NCI-H2107 treated with DMSO at 0.1 percent for 48 hours (cell line): Measurements from ENCODE around the gene ROPN1L.

Experiments
- DNase-seq: peaks from one replicate; lab custom pipeline; 2025; ENCODE audit not compliant: unreplicated experiment; lab: John Stamatoyannopoulos, UW

The ROPN1L gene

DNA sequence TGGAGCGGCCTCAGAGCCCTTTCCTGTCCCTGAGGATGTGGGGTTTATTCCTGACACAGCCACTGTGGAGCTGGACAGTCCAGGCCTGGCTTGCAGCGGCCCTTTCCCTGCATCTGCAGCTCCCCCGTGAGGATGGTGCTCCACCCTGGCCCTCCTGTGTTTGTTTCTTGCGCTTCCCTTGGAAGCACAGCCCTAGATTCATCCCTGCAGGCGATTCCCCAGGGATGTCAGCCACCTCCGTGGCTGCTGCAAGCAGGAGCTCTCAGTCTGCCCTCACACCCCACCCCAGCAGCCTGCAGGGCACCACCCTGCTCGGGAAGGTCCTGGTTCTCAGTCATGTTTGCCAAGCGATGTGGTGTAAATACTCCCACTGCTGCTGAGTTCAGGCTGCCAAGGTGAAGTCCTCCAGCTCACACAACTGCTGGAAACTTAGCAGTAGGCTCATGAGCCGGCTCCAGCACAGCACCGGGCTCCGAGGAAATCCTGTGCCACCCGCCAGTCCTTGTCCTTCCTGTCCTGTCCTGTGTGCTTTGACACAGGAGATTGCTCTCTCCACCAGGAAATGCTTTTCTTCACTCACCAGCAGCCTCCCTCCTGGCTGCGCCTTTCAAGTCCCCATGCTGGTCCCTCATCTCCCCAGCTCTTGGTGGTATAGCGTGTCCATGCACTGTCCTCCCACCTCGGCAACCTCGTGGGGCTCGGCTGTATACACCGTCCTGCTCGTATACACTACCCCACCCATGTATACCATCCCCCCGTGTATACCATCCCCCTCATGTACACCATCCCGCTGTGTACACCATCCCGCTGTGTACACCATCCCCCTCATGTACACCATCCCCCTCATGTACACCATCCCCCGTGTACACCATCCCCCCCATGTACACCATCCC lies 16.2 kb downstream of the ROPN1L start:
- DNase-seq, result no peak

DNA sequence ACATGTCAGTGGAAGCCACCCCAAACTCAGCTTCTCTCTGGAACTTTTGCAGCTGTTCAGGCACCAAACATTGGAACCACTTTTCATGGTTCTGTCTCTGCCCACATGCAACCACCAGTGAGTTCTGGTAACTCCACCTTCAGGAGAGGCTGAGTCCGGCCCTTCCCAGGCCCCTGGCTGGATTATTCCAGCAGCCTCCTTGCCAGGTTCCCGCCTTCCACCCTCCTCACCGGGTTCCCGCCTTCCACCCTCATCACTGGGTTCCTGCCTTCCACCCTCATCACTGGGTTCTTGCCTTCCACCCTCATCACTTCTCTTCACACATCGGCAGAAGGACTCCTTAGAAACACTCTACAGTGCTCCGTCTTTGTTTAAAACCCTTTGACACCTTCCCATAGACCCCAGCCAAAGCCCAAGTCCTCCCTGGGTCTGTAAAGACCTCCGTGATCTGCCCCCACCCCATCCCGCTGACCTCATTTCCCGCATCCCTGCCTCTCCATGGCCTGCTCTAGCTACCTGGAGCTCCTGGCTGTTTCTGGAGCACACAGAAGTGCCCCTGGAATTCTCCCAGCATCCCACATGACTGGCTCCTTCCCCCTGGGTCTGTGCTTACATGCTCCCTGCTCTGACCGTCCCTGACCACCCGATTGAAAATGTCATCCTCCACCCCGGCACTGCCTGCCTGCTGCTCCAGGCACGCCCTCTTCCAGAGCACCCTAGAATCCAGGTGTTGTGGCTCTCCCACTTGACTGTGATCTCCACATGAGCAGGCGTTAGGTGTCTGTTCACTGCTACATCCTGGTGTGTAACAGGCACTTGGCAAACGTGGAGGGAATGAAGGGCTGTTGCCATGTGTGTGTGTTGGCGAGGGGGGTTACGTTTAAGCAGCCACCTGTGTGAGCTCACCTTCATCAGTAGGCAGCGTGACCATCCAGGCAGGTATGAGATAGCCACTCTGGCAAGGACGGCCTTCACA lies 17.7 kb downstream of the ROPN1L start:
- no peak for DNase-seq

DNA sequence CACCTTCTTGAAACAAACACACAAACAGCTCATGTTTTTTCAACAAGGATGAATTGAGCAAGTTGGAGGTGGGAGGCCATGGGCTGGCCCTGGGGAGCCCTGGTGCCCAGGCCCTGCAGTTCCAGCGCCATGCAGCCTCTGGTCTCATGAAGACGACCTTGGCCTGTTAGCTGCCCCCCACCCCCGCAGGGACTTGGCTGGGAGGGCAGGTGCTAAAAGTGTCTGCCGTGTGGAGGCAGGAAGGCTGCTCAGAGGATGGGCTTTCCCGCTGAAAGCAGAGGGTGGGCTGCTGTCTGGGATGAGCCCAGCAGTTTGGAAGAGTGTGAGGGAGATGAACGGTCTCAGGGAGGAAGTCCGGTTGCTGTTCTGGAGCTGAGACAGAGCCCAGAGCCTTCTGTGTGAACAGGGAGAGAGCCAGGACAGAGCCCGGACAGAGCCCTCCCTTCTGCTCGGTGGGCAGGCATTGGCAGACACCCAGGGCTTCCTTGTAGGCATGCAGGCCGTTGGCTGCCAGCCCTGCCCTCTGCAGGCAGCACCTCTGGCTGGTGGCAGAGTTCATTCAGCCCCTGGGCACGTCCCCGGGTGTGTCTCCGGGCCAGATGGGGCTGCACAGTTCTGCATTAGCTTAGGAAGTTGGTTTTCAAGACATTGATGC lies 18.7 kb downstream of the ROPN1L start:
- no peak for DNase-seq

DNA sequence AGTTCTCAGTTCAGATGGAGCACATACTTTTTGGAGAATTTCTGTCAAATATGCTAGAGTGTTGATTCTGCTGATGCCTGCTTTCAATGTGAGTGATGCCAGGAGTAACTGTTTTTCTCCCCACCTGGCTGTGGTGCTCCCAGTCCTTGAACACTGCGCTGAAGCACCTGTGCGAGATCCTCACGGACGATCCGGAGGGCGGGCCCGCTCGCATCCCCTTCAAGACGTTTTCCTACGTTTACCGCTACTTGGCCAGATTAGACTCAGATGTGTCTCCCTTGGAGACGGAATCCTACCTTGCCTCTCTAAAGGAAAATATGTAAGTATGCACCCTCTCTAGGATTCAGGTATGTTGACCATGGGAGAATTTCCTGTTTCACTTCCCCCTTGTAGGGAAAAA lies 19.4 kb downstream of the ROPN1L start:
- DNase-seq, result no peak

DNA sequence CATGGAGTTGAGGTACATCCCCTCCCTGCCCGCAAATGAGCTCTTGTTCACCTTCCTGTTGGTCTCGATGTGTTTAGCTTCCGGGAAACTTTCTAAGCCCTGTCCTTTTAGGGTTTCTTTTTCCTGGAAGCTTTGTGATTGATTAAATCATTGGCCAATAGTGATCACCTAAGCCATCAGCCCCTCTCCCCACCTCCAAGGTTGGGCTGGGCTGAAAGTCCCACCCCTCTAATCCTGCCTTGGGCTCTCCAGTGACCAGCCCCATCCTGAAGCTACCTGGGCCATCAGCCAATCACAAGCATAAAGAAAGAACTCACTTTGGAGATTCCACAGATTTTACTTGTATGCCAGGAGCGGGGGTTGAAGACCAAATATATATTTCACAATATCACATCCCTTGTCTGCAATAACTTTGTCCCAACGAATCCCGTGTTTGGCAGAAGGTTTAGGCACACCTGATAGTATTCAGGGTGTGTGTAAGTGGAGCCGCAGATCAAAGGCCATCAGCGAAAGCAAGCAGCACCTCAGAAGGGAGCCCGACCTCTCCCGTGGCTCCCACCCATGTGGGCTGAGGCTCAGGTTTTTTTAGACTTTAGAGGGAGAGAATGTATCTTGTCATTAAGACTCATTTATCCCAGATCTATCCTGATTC lies 20.4 kb downstream of the ROPN1L start:
- DNase-seq, result no peak

DNA sequence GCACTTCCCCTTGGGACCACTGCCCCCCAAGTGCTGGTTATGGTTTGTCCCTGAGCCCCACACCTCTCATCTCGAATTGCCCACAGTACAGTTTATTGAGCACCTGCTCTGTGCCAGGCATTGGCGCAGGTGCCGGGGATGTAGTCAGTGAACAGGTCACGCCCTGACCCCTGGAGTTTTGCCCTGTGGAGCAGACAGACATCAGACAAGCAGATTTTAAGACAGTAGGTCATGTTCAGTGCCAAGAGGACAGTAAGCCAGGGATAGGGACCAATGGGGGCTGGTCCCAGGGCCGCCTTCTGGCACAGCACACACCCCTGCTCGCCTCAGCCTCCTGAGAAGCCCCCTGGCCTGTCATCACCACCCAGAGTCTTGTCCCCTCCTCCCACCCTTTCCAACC lies 21.9 kb downstream of the ROPN1L start:
- no peak for DNase-seq

DNA sequence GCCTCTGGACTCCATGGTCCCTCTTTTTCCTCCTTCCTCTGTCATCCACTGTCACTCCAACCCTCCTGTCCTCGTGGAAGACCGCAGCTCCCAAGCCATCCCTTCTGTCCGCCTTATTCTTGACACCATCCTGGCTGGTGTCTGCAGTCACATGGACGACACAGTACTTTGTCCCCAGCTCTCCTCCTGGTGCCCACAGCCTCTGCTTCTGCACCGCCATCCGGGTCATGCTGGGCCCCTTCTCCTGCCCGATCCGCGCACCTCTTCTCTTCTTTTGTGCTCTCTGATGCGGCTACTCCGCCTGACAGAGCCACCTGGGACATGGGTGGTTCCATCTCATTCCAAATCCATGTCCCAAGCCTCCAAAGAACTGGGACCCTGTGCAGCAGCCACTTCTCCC lies 22.5 kb downstream of the ROPN1L start:
- no peak for DNase-seq

DNA sequence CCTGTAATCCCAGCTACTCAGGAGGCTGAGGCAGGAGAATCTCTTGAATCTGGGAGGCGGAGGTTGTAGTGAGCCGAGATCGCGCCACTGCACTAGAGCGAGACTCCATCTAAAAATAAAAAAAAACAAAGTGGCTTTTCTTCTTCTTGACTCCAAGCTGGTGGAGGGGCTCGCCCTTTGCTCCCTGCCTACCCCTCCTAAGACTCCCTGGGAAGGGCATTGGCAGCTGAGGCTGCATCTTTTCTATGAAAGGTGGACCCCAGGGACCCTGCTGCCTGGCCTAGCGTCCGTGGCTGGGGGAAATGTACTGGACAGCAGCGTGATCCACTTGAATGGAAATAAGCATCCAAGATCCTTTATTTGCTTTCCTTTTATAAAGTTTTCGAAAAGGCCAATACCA lies 24.0 kb downstream of the ROPN1L start:
- no peak for DNase-seq

DNA sequence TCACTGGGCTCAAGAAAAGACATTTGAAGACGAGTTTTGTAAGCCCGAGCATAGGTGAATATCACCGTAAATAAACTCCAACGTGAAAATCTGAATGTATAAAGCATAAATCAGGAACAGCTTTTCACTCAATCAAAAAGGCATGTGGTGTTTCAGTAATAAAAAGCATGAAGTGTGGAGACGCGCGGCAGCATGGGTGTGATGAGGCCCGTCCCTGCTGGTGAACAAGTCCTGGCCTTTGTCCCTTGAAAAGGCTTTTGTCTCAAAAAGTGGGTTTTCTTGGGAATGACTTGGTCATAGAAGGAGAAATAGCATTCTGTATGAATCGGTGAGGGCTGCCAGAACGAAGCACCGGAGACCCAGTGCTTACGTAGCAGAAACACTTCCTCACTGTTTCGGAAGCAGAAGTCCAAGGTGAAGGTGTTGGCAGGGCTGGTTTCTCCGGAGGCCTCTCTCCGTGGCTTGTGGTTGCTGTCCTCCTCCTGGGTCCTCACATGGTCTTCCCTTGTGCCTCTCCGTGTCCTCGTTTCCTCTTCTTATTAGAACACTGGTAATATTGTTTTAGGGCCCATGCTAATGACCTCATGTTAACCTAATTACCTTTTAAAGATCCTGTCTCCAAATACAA lies 24.9 kb downstream of the ROPN1L start:
- no peak for DNase-seq

DNA sequence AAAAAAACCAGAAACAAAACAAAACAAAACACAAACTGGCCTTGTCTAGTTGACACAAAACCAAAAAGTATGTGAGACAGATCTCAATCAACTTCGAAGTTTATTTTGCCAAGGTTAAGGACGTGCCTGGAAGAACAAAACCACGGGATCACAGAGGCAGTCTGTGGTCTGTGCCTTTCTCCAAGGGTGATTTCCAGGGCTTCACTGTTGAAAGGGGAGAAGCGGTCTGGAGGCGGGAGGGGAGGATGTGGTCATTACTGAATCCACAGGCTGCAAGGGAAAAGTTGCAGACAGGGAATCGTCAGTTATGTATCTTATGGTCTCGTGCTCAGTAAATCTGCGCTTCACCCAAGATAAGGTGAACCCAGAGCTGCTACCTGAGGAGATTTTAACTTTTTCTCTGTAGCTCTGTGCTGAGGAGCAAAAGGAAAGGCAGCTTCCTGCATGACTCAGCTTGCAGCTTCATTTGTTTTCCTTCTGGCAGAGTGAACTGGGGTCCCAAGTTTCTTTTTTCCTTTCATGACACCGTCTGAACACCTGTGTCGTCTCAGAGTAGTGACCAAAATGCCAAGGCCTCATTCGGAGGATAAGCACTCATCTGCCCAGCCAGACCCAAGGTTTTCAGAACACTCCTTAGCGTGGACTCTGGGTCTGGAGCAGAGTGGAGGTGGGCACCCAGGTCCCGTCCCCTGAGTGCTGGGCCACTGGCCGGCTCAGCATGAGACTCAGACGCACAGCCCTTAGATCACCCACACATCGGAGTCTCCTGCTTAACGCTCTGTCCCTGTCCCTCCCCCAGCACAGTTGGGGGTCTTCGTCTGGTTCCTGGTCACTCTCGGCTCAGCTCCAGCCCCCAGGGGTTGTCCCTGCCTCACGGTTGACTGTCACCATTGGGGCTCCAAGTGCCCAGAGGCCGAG lies 25.9 kb downstream of the ROPN1L start:
- no peak for DNase-seq

DNA sequence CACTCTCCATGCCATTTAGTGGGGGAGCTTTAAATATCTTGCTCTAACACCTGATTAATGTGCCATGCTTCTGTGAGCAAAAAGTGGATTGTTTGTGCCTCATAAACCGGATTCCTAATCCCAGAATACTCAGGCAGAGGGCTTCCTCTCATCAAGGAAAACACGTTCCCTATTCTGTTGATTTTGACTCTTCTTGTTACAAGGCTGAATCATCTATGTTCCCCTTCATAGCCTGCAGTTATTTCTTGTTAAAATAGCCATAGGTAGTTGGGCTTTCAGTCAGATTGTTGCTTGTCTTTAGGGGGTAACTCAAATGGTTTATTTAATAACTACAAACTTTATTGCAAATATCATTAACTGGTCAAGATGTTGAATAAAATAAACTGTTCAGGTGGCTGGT lies 26.6 kb downstream of the ROPN1L start:
- DNase-seq, result no peak

DNA sequence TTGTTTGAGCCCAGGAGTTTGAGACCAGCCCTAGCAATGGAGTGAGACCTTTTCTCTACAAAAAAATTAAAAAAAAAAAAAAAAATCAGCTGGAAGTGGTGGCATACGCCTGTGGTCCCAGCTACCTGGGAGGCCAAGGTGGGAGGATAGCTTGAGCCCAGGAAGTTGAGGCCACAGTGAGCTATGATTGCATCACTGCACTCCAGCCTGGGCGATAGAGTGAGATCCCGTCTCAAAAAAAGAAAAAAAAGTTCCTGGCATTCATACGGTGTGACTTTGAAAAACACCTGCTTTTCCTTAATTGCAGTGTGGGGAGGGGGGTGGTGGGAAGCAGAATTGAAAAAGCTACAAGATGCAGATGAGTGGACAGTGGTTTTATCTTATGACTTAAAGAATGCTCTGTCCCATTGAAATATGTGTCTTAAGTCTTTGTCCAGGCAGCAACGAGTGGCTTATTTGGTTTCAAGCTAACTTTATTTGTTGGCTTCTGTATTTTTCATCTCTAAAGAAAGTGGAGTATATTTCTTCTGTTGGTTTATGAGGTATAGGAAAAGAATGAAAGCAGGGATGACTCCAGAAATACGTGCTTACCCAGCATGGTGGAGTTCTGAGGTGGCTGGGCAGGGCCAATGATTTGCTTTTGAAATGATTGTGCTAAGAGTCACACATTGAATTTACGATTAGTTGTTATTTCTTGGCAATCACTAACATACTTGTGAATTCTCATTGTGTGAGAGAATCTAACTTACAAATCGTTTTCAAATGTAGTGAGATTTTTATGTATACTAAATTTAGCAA lies 27.8 kb downstream of the ROPN1L start:
- no peak for DNase-seq

DNA sequence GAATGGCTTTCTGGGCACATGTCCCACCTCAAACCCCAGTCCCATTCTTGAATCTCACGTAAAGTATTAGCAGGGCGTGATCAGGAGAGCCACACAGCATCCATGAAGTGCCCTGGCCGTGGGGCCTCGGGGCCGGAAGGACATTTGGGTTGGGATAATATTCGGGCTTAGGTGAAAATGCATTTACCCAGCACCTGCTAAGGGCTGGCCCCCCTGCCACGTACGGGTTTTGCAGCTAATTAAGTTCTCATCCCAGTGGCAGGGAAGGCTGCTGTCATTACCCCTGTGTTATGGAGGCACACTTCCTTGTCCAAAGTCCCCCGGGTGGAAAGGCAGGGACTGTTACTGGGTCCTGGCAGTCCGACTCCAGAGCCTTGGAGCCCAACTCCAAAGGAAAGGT lies 29.0 kb downstream of the ROPN1L start:
- DNase-seq, result no peak

DNA sequence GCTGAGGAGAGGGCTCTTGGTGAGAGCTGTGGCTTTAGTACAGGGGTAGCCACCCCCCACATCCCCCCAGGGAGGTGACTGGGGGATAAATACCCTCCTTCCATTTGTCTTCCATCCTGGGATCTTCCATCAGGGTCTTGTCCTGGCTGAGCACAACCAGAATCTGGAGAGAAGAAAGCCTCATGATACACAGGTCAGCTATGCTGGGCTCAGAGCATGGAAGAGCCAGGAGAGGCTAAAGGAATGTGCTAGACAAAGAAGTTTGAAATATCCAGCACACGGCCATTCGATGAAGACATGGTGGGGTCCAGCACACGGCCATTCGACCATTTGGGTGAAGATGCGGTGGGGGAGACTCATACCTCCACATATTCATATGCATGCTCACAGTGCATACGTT lies 30.0 kb downstream of the ROPN1L start:
- DNase-seq, result no peak

DNA sequence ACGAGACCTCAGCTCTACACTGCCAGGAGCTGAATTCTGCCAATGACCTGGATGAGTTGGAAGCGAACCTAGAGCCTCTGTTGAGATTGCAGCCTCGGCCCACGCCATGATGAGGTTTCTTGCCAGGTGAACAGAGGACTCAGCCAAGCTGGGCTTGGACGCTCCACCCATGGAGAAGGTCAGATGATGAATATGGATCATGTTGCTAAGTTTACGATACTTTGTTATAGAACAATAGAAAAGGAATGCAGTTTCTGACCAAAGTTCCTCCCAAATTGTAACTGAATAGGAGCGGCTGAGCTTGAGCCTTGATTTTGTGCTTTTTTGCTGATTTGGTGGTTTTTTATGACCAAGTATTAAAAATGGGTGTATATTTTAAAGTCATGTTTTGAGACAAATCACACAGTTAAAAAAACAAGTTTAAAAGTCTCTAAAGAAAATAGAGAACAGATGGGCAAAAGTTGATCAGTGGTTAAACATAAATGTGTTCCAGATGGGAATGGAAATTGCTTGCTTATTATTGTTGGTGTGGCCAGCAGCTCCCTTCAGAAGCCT lies 32.9 kb downstream of the ROPN1L start:
- no peak for DNase-seq

DNA sequence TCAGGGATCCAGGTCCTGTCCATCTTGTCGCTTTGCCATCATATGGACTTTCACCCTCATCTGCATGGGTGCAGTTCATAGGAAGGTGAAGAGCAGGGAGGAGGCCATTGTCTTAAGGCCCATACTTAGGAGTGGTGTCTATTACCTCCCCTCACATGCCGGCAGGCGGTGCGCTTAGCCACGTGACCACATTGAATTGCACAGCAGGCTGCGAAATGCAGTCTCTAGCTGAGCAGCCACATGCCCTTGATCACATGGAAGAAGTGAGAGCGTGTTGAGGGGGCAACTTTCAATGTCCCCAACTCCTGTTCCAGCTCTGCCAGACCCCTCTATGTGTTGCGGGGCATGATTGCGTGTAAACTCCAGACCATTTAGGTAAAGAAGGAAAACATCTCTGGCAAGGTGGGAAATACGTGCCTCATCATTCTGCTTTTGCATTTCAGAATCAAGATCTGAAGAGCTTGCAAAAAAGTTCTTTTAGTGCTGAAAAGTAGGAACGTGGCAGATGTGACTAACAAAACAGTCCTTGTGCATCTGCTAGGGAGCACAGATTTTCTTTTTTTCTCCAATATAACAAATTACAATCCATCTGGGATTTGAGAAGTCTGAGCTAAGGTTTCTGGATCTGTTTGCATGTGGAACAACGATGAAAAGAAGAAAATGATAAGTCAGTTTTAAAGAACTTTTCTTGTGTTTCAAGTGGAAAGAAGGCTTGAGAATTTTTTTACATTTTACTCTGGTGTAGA lies 34.4 kb downstream of the ROPN1L start:
- DNase-seq, result no peak

DNA sequence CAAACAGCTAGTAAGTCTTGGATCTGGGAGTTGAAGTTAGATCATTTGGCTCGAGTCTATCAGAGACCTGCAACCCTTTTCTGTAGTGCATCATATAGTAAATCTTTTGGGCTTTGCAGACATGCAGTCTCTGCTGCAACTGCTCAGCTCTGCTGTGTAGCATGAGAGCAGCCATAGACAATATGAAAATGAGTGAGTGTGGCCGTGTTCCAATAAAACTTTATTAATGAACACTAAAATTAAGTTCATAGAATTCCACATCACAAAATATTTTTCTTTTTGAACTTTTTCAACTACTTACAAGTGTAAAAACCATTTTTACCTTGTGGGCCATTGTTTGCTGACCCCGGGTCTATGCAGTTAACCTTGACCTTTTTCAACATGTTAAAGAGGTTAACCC lies 35.2 kb downstream of the ROPN1L start:
- no peak for DNase-seq

DNA sequence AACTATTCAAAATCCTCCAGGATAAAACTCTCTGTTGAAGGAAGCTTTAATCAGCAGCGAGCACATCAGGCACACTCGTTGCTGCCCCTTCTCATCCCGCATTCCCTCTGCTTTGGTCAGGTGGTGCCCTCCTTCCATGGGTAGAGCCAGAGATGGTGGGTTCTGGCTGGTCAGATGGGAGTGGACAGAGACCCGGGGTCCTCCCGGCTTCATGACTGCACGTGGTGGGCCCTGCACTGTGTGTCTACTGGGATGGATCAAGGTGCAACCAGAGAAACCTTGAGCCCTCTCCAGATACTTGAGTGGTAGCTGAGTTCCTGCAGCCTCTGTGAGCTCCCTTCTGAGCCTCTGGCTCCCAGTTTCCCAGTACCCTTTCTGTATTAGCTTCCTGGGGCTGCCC lies 36.3 kb downstream of the ROPN1L start:
- DNase-seq, result no peak
